Renal cortex interstitium (tissue), 11 donors: ENCODE data around the gene PTH1R. TPM values are rescaled to one million over a fixed set of nuclear protein-coding genes. Genes with fewer than 3 reads are reported as not detected.

Source experiments
- DNase-seq, 11 donors: peaks; one replicate each; pipeline ENCODE4 v3.0.0-alpha.2; 2013; ENCODE audit warnings: low read depth in 9 of 11, low spot score in 4 of 11; ENCODE audit errors: extremely low read depth in 1 of 11
- polyA plus RNA-seq, 3 donors: library from polyadenylated mRNA; unstranded; fragments of 120-200 nt; gene quantifications; one replicate each; pipeline ENCODE4 v1.2.1, GENCODE V29; 2013; ENCODE audit not compliant: insufficient read length in 3 of 3

PTH1R gene
- polyA plus RNA-seq, 3 donors = 172 to 279 (median 227) TPM

GRCh38 chr3:46858456-46858855 lies 19.1 kb upstream of the PTH1R start:
- DNase-seq = no peak

- no peak for DNase-seq
These were observed 18.4 kb upstream of the PTH1R start for GRCh38 chr3:46859001-46859710.

DNA sequence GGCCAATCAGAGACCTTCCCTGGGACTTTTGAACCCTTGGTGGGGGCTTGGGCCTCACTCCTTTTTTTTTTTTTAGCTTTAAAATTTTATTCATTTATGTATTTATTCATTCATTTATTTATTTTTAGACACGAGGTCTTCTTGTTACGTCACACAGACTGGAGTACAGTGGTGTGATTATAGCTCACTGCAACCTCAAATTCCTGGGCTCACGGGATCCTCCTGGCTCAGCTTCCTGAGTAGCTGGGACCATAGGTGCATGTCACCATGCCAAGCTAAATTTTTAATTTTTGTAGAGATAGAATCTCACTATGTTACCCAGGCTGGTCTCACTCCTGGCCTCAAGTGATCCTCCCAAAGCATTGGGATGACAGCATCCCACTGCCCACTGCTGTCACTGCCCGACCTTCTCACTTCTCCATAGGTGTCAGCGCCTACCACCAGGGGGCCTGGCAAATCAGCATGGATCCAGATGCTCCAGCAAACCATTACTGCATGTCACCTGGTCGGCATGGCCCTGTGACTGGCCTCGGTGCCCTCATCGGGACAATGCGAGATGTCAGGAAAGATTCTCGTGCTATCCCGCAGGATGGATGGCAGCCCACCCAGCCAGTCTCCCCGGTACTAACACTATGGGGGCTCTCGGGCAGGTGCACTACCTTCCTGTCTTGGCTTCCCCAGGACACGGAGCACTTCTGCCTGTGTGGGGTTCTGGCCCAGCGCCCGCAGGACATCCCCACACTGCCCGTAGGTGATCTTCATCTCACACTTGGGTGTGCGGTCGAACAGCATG lies 17.3 kb upstream of the PTH1R start:
- DNase-seq = no peak

DNA sequence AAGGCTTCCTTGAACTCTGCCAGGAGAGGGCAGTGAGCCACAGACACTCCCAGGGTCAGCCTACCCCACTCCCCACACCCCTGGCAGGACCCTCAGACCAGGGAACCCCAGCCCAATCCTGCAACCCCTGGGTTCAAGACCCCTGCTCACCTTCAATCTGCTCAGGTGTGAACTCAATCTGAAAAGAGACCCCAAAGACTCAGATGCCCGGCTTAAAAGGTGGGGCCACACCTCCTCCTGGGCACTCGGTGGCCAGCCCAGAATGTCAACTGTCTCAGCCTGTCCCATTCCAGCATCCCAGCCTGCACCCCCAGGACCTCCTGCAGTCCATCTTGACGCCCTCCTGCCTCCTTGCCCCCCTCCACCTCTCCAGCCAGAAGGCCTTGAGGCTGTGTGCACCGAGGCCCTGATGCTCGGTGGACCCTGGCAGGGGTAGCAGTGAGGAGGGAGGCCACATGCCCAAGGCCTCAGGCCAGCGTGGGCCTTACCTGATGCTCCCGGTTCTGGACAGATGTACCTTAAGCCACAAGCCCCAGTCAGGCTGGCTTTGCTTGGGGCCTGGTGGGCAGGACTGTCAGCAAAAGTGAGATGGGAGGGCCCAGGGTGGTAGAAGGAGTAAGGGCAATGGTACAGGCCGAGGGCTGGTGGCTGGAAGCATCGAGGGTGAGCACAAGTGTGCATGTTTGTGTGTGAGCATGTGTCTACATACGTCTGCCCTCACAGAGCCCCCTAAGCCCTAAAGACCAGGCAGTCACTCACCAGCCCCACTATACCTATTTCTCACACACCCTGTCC lies 16.5 kb upstream of the PTH1R start:
- DNase-seq = no peak

DNA sequence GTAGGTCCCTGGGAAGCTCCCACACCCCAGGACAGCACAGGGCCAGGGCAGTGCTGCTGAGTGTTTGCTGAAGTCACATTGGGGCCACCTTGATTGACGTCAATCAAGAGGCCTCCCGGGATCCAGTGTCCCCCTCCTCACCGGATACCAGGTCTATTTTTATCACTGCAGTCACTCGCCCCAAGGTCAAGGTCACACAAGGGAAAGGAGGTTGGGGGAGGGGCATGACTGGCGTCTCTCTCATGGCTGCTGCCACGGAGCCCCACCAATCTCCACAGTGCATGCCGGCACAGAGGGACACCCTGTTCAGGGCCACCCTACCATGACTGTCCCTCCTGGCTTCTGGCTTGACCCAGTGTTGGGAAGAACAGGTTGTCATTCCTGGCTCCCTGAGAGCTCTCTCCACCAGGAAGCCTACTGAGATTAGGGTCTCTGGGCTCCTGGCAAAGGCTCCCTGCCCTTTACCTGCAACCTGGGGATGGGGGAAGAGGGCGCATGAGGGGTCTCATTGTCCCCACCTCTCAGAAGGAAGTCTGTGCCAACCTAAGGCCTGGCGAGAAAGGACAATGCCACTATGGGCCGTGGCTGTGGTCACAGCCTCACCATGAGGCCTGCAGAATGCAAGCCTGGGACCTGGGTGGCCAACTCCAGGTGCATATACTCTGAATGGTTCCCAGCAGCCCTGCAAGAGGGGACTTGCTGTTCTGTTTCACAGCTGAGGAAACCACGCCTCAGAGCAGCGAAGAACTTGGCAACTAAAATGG lies 15.7 kb upstream of the PTH1R start:
- DNase-seq = no peak

DNA sequence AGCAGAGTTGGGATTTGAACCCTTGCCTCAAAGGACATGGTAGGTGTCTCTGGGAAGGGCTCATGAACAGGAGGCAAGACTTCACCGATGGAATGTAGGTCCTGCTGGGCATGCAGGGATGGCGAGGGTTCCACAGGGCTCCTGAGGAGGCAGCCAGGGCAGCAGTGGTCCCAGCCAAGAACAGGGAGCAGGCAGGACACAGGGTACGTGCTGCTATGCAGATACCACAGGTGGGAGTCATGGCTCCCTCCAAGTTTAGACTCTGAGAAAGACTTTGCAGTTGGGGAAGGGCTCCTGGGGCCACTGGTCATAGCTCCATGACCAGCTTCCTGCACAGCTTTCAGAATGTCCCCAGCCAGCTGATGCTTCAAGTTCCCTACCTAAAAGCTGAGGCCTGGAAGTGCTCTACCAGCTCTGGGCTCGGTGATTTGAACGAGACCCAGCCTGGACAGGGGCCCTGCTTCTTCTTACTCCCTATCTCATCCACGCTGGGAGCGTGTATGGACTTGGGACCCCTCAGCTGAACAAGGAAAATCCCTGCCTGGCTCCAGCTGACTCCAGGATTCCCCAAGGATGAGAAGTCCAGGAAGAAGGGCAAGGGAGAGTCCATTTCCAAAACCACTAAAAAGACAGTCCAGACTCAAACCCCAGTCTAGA lies 15.0 kb upstream of the PTH1R start:
- no peak for DNase-seq

DNA sequence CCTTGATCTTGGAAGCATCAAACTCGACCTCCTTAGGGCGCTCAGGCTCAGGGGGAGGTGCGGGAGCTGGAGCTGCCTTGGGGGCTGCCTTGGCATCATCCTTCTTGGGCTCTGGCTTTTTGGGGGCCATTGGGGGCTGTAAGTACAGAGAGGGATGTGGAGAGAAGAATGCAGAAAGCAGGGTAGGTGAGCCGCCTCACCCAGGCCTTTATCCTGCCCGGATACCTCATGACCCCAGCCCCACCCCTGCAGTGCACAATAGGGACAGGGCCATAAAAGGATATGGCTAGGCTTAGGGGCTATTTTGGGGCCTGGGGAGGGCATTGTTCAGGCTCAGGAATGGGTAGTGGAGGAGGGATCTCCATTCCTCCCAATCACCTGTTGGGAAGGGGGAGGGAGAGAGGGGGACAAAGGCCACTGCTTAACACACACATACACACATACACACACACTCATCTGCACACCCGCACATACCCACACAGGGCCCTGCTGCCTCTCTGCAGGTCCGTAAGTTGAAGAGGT lies 14.2 kb upstream of the PTH1R start, which contains the start of gene MYL3:
Gene MYL3, minus strand, starts transcription at position 184 of the 522 bp plus-strand sequence. Its CDS starts 54 bp downstream, at position 130.
- DNase-seq = no peak

- no peak for DNase-seq
These were observed 13.2 kb upstream of the PTH1R start for GRCh38 chr3:46864061-46864881.

DNA sequence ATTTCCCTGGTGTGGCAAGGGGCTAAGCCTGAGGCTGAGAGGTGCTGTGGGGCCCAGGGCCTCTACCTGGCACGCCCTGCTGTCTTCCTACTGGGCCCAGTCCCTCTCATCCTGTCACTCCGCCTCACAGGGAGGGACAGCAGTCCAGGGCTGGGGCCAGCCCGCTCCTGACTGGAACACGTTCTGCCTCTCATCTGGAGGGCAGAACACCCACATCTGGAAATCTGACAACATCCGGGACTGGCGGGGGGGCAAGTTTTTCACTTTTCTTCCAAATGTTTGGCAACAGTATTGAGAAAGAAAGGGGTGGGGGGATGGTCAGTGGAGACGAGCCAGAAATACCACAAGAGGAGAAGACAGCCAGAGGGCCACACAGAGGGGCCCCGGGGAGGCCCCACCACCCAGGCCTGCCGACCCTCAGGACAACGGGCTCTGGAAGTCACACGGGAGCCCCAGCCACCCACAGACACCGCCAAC lies 12.5 kb upstream of the PTH1R start:
- no peak for DNase-seq

- DNase-seq = no peak
These were observed 12.0 kb upstream of the PTH1R start for GRCh38 chr3:46865546-46865945.

DNA sequence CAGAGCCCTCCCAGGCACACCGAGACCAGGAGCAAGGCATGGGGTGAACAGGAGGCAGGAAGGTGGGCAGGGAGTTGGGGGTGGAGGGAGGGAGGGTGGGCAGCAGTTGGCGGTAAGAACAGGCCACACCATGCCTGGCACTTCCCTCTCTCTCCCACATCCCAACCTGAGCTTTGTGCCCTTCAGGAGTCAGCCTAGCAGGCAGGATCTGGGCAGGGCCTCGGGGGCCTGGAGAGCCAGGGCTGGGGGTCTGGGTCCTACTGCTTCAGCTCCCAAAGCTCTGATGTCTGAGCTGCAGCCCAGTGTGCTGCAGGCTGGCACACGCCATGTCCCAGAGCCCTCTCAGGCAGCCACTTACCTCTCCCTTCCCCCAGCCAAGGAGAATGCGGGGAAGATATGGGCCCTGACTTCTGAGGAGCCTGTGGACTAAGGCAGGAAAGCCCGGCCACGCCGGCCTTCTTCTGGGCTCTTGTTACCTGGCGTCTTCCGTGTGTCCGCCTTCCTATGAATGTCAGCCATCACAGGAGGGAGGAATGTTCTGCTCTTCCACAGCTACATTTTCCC lies 11.4 kb upstream of the PTH1R start:
- no peak for DNase-seq

GRCh38 chr3:46866720-46867549 lies 10.6 kb upstream of the PTH1R start:
- DNase-seq = no peak

DNA sequence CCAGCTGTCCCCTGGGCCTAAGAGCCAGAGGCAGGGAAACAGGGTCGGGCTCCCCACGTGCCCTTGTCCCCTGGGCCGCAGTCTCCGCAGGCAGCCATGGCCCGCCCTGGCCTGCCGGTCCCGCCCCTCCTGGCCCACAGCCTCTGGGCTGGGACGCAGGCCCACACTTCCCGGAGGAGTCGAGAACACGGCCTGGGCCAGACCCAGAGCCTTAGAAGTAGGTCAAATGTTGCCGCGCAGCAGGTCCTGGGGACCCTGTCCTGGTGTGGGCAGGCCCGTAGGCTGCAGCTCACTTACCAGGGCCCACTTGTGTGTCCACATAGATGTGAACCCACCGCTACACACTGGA lies 10.0 kb upstream of the PTH1R start:
- DNase-seq = no peak

GRCh38 chr3:46868287-46868686 lies 9.2 kb upstream of the PTH1R start:
- no peak for DNase-seq

DNA sequence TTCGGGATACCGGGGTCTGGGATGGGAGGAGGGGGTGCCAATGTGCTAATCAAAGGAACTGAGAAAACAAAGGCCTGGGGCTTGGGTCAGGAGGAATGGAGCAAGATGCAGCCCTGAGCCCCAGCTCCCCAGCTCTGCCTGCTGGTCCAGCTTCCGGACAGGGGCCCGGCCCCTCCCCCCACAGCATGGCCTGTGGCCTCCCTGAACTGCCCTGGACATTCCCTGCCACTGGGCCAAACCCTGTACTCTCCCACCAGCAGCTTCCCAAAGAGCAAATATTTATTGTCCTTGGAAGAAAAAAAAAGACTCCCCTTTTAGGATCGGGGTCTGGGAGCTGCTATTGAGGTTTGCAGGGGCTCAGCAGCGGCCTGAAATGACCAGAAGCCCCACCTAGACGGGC lies 8.6 kb upstream of the PTH1R start:
- DNase-seq = no peak

DNA sequence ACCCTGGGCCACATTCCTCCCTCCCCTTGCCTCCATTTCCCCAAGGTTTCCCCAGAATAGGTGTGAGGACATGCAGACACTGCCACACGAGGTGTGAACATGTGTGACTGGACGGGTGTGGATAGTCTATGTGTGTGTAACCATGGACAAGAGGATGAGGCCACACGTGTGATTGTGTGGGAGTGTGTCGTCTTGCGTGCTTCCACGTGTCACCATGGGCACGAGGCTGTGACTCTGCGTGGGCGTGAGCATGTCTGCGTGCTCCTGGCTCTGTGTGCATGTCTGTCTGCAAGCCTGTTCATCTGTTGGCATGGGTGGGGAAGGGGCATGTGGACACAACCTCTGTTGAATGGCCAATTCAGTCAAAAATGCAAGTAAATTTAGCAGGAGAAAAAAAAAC lies 8.1 kb upstream of the PTH1R start:
- DNase-seq = no peak
